ENCODE results near the gene LLGL1. TPM values are rescaled to one million over a fixed set of nuclear protein-coding genes. Genes with fewer than 3 reads are reported as not detected.

The LLGL1 gene
- total and polyA plus RNA-seq, 2 donors (not counting 3 experiments of a cell fraction or from before 2014, with no cell fraction given) = 34.9 to 47.1 TPM

DNA sequence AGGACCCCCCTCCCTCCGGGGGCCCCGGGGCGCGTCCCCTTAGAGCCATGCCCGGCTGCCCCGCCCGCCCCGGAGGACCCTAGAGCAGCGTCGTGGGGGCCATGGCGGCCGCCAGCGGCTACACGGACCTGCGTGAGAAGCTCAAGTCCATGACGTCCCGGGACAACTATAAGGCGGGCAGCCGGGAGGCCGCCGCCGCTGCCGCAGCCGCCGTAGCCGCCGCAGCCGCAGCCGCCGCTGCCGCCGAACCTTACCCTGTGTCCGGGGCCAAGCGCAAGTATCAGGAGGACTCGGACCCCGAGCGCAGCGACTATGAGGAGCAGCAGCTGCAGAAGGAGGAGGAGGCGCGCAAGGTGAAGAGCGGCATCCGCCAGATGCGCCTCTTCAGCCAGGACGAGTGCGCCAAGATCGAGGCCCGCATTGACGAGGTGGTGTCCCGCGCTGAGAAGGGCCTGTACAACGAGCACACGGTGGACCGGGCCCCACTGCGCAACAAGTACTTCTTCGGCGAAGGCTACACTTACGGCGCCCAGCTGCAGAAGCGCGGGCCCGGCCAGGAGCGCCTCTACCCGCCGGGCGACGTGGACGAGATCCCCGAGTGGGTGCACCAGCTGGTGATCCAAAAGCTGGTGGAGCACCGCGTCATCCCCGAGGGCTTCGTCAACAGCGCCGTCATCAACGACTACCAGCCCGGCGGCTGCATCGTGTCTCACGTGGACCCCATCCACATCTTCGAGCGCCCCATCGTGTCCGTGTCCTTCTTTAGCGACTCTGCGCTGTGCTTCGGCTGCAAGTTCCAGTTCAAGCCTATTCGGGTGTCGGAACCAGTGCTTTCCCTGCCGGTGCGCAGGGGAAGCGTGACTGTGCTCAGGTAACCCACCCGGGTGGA, 41.0 kb upstream of the LLGL1 start:
- CTCF ChIA-PET = interaction anchor here (1.1 to 3.4 kb wide), 8 partner anchors 13 to 68 kb away, joined by 3 to 16 read pairs (median 4); no protein-coding TSS in a partner anchor
- peaks cover 54% of the 10 kb centered on the region for H3K79me2 ChIP-seq (ENCODE audit: control insufficient read depth, insufficient read depth, low read length)
- no peaks in the 10 kb centered on the region for H3K27me3 ChIP-seq (ENCODE audit: control insufficient read depth in 2 of 2, insufficient read depth in 2 of 2, low read length in 2 of 2)
- peak overlapping the region; percentile 86 for H3K9ac ChIP-seq (replicated peaks; ENCODE audit: extremely low read depth, insufficient read depth, low read length)
- peak overlapping the region; percentile 27 for H2AFZ ChIP-seq (ENCODE audit: low read depth, low read length)
- DNase-seq (ENCODE audit: low read depth, low spot score) (peak; percentile 46), FAIRE-seq (peak; percentile 21)
- peak overlapping the region; percentile 93 for H3K4me2 ChIP-seq (ENCODE audit: insufficient read depth, low read length)
- no peaks in the 10 kb centered on the region for H3K36me3 ChIP-seq (ENCODE audit: control insufficient read depth in 2 of 2, extremely low read depth in 1 of 2, insufficient read depth in 2 of 2, low read length in 2 of 2)
- POLR2A ChIA-PET = interaction anchor here (1.2 to 2.4 kb wide), 2 partner anchors 25 to 30 kb away, joined by 3 to 8 read pairs; no protein-coding TSS in a partner anchor
- dilution Hi-C loops (cut with MboI; ENCODE audit: extremely low pct_ligation_motif_present, low sequenced_read_pairs) (no loop called here), intact Hi-C loops (cut with micrococcal nuclease) (no loop called here)
- H4K20me1 ChIP-seq (replicated peaks; ENCODE audit: control insufficient read depth, extremely low read depth, insufficient read depth, low read length) = no peaks in the 10 kb centered on the region
- peaks cover 48% of the 10 kb centered on the region for H3K4me1 ChIP-seq (ENCODE audit: control insufficient read depth, extremely low read depth, insufficient read depth, low read length)
- H3K9me1 ChIP-seq (replicated peaks; ENCODE audit: control insufficient read depth, extremely low read depth, insufficient read depth, low read length) = no peaks in the 10 kb centered on the region
- TF ChIP-seq MYC (IDR thresholded peaks at IDR 0.05; ENCODE audit: low read depth, low read length) (no peak), EZH2 (IDR thresholded peaks at IDR 0.05; ENCODE audit: borderline replicate concordance, low read depth, low read length, severe bottlenecking) (no peak), JUN (IDR thresholded peaks at IDR 0.05; ENCODE audit: borderline replicate concordance, insufficient read depth, insufficient read length, low read depth) (no peak), FOS (IDR thresholded peaks at IDR 0.05; ENCODE audit: borderline replicate concordance, insufficient read depth, low read length) (no peak)
- TF ChIP-seq, protein P1, sequence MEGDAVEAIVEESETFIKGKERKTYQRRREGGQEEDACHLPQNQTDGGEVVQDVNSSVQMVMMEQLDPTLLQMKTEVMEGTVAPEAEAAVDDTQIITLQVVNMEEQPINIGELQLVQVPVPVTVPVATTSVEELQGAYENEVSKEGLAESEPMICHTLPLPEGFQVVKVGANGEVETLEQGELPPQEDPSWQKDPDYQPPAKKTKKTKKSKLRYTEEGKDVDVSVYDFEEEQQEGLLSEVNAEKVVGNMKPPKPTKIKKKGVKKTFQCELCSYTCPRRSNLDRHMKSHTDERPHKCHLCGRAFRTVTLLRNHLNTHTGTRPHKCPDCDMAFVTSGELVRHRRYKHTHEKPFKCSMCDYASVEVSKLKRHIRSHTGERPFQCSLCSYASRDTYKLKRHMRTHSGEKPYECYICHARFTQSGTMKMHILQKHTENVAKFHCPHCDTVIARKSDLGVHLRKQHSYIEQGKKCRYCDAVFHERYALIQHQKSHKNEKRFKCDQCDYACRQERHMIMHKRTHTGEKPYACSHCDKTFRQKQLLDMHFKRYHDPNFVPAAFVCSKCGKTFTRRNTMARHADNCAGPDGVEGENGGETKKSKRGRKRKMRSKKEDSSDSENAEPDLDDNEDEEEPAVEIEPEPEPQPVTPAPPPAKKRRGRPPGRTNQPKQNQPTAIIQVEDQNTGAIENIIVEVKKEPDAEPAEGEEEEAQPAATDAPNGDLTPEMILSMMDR (IDR thresholded peaks at IDR 0.05; ENCODE audit: extremely low read depth in 1 of 2, insufficient read depth in 1 of 2, low read depth in 1 of 2, low read length in 2 of 2) = no peak
- TF ChIP-seq, protein P2, sequence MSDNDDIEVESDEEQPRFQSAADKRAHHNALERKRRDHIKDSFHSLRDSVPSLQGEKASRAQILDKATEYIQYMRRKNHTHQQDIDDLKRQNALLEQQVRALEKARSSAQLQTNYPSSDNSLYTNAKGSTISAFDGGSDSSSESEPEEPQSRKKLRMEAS (IDR thresholded peaks at IDR 0.05; ENCODE audit: insufficient read depth, insufficient read length) = no peak
- peak overlapping the region; percentile 79 to 94 (median 80) for H3K4me3 ChIP-seq (replicated peaks in 1 of 3; ENCODE audit: insufficient read depth in 1 of 3, low read depth in 1 of 3, low read length in 3 of 3)
- BruUV-seq (replicated peaks) = no TSS peak
- no peaks in the 10 kb centered on the region for H3K9me3 ChIP-seq (replicated peaks; ENCODE audit: control insufficient read depth, insufficient read depth, low read length)
- peak overlapping the region; percentile 86 for H3K27ac ChIP-seq (ENCODE audit: insufficient read depth, low read depth, low read length)
